Heart right ventricle (tissue), 16 donors: Measurements from ENCODE around the gene AMDHD2. TPM values are rescaled to one million over a fixed set of nuclear protein-coding genes. Genes with fewer than 3 reads are reported as not detected.
A peak's percentile ranks its signal among the peaks of the same experiment; 100 is the strongest.
"Not testable (repeated sequence)": the region's sequence is repeated elsewhere in the genome, so short reads cannot be mapped to it uniquely, and the experiment has no call there.

Source experiments
- ATAC-seq, 8 donors: fragments of 200-7000 bp; cut with Tn5 transposase; one replicate each; pipeline ENCODE4 v1.9.1; 2020; ENCODE audit warnings: mild to moderate bottlenecking in 8 of 8, moderate library complexity in 8 of 8, moderate number of reproducible peaks in 1 of 8
- DNase-seq, 2 donors: peaks; one replicate each; pipeline ENCODE4 v3.0.0-alpha.2; 2020
- H3K27ac ChIP-seq, 10 donors: fragments of 200-600 bp; sonication (generic) in 2 of 10; one replicate each; pipeline versions ENCODE4 v1.5.0 to v1.8.0; 2020 to 2022; ENCODE audit warnings: mild to moderate bottlenecking in 3 of 10
- H3K27me3 ChIP-seq, 7 donors: fragments of 200-600 bp; one replicate each; pipeline ENCODE4 v1.8.0; 2021 to 2022; ENCODE audit warnings: mild to moderate bottlenecking in 2 of 7
- H3K36me3 ChIP-seq, 9 donors: fragments of 200-600 bp; sonication (generic) in 1 of 9; one replicate each; pipeline versions ENCODE4 v1.5.0 to v1.8.0; 2020 to 2022; ENCODE audit warnings: mild to moderate bottlenecking in 2 of 9
- H3K4me1 ChIP-seq, 9 donors: fragments of 200-600 bp; sonication (generic) in 1 of 9; one replicate each; pipeline versions ENCODE4 v1.5.0 to v1.8.0; 2020 to 2022; ENCODE audit warnings: mild to moderate bottlenecking in 4 of 9
- H3K4me3 ChIP-seq, 10 donors: fragments of 200-600 bp; sonication (generic) in 2 of 10; one replicate each; pipeline versions ENCODE4 v1.5.0 to v1.8.0; 2020 to 2022; ENCODE audit warnings: mild to moderate bottlenecking in 7 of 10, moderate library complexity in 2 of 10
- H3K9me3 ChIP-seq, 11 donors: fragments of 200-600 bp in 10 of 11; sonication (generic) in 2 of 11; one replicate each; pipeline versions ENCODE4 v1.5.0 to v1.8.0; 2013 to 2022; ENCODE audit warnings: mild to moderate bottlenecking in 2 of 11, control low read depth in 1 of 11, moderate library complexity in 1 of 11
- WGBS, 2 donors: extraction: QIAGEN DNeasy Blood & Tissue Kit; methylation state at CpG; one replicate each; pipeline ENCODE4 v1.1.7; 2013; ENCODE audit warnings: inconsistent platforms in 1 of 2; 5-methylcytosine and 5-hydroxymethylcytosine counted together
- intact Hi-C, 10 donors: fragments of 100-400 bp; cut with DNase I; formaldehyde crosslinking; loops; one replicate each; pipeline versions ENCODE4 v1.11.1 to v1.14.2; 2022
- polyA plus RNA-seq, 2 donors: library from polyadenylated mRNA; stranded (reverse); fragments of 200-250 nt; gene quantifications; one replicate each; pipeline ENCODE4 v1.2.3, GENCODE V29; 2013
- total RNA-seq, 10 donors: library from RNA; stranded (reverse); fragmentation: NEBNext Ultra II Directional in 3 of 10; extraction: Animal tissue kit (Norgen Biotek cat#: 25700) in 3 of 10; gene quantifications; one replicate each; pipeline versions ENCODE4 v1.2.1 to v1.2.4, GENCODE V29; 2021 to 2023
- TF ChIP-seq, protein P1 (sequence below), 9 donors: fragments of 200-600 bp; sonication (generic) in 2 of 9; IDR thresholded peaks; one replicate each; pipeline versions ENCODE4 v1.5.0 to v1.8.0; 2021 to 2022; ENCODE audit warnings: antibody characterized with exemption in 9 of 9, mild to moderate bottlenecking in 5 of 9, moderate library complexity in 1 of 9
- donor health status: Arrhythmogenic right ventricular cardiomyopathy.
- donor health status: ischemic (EF 13 %, LVEDD 7.1; RV severe dilation, severe dysfunction).
- donor health status: healthy with polysubstance abuse.
- donor health status: DM: no; HTN: yes; CAD: no.
- donor health status: DM: no; HTN: no; CAD: no.
- donor health status: ischemic (EF 25% LVEDD 6.9; RV normal size, moderate dysfunction).
- donor health status: ischemic (EF 25% LVEDD 5.7; RV mildly dilated, moderate dysfunction).
- donor health status: healthy.
- donor health status: DM: yes; HTN: yes; CAD: no.
- donor health status: Ischemic cardiomyopathy.
- donor health status: ischemic (EF 35%, LVEDD 5.7; RV mildly dilated, moderate dysfunction).
- donor health status: nonischemic (EF 11% LVEDD 7.7; RV severe dilation, severe dysfunction).
- donor health status: DM: yes; HTN: yes; CAD: no.
- donor health status: PGD.
- donor health status: ischemic (EF 29% LVEDD 5.4; RV normal size, mild dysfunction).
- donor health status: nonischemic (EF 23%, LVEDD 6.1; RV moderate dilation, normal function).

The AMDHD2 gene
- total and polyA plus RNA-seq, 12 donors, result 7.1 to 20.8 (median 10.4) TPM

GRCh38 chr16:2531696-2532493, 11.7 kb downstream of the AMDHD2 start:
- Histone ChIP-seq H3K4me3 (peak overlapping the region; percentile 47 to 77 (median 66)), H3K4me1 (peaks cover 0 to 37% (median 17%) of the 10 kb centered on the region in 9 donors), H3K27ac (peak overlapping the region; percentile 55 to 94 (median 86)), H3K36me3 (peaks cover 0 to 36% (median 11%) of the 10 kb centered on the region in 9 donors), H3K9me3 (no peaks in the 10 kb centered on the region), H3K27me3 (no peaks in the 10 kb centered on the region)
- whole genome bisulfite sequencing, 2 donors, result 0 to 1% methylated on average over 59 to 83 of the region's 84 CpGs
- DNase-seq, result peak; percentile 98
- TF ChIP-seq, protein P1, sequence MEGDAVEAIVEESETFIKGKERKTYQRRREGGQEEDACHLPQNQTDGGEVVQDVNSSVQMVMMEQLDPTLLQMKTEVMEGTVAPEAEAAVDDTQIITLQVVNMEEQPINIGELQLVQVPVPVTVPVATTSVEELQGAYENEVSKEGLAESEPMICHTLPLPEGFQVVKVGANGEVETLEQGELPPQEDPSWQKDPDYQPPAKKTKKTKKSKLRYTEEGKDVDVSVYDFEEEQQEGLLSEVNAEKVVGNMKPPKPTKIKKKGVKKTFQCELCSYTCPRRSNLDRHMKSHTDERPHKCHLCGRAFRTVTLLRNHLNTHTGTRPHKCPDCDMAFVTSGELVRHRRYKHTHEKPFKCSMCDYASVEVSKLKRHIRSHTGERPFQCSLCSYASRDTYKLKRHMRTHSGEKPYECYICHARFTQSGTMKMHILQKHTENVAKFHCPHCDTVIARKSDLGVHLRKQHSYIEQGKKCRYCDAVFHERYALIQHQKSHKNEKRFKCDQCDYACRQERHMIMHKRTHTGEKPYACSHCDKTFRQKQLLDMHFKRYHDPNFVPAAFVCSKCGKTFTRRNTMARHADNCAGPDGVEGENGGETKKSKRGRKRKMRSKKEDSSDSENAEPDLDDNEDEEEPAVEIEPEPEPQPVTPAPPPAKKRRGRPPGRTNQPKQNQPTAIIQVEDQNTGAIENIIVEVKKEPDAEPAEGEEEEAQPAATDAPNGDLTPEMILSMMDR (IDR thresholded peaks at IDR 0.05), result no peak
- ATAC-seq, result peak; percentile 93 to 97 (median 96)
- intact Hi-C loops, result no loop called here

DNA sequence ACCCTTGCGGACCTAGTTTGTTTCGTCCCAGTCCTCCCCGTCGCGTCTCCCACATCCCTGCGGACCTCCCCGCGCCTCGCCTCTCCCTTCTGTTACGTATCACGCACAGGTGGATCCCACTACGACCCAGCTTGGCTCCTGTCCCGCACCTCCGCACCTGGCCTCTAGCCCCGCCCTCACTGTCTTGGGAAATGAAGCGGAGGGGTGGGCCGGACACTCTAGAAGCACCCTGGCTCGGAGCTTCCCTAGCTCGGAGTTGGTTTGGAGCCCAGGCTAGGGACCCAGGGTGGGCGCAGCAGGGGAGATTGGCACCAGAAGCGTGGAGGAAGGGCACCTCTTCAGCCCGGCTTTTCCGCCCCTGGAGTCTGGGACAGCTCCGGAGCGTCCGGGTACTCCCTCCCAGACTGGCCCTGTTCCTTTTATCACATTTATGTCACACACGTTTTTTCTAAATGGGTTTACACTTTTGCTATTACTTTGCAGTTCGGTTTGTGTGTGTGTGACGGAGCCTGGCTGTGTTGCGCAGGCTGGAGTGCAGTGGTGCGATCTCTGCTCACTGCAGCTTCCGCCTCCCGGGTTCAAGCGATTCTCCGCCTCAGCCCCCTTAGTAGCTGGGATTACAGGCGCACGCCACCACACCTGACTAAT, 12.4 kb downstream of the AMDHD2 start:
- Histone ChIP-seq H3K27me3 (no peaks in the 10 kb centered on the region), H3K36me3 (peaks cover 0 to 29% (median 11%) of the 10 kb centered on the region in 9 donors), H3K27ac (peak overlapping the region; percentile 55 to 94 (median 86)), H3K9me3 (no peaks in the 10 kb centered on the region), H3K4me3 (peak overlapping the region; percentile 47 to 77 (median 66)), H3K4me1 (peaks cover 0 to 40% (median 23%) of the 10 kb centered on the region in 9 donors)
- peak; percentile 2 to 24 (median 16) for ATAC-seq
- DNase-seq, result peak; percentile 59 to 63
- intact Hi-C loops, result no loop called here
- WGBS, 2 donors, result 2 to 3% methylated on average over 37 of the region's 37 CpGs
- TF ChIP-seq, protein P1 (IDR thresholded peaks at IDR 0.05), result no peak

DNA sequence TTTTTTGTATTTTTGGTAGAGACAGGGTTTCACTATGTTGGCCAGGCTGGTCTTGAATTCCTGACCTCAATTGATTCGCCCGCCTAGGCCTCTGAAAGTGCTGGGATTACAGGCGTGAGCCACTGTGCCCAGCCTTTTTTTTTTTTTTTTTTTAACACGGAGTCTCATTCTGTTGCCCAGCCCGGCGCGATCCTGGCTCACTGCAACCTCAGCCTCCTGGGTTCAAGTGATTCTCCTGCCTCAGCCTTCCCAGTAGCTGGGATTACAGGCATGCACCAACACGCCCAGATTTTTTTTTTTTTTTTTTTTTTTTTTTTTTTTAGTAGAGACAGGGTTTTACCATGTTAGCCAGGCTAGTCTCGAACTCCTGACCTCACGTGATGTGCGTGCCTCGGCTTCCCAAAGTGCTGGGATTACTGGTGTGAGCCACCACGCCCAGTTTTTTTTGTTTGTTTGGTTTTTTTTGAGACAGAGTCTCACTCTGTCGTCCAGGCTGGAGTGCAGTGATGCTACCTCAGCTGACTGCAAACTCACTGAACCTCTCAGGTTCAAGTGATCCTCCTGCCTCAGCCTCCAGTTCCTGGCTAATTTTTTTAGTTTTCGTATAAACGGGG, 13.1 kb downstream of the AMDHD2 start:
- H3K4me1 ChIP-seq, result peaks cover 0 to 40% (median 23%) of the 10 kb centered on the region in 9 donors
- DNase-seq, intact Hi-C loops, ATAC-seq, H3K27me3 ChIP-seq, H3K9me3 ChIP-seq: not testable (repeated sequence)
- H3K36me3 ChIP-seq, result peaks cover 0 to 23% (median 6%) of the 10 kb centered on the region in 9 donors
- peak overlapping the region in 9 of 10 donors; percentile 78 to 94 (median 88) for H3K27ac ChIP-seq
- peak overlapping the region; percentile 47 to 77 (median 66) for H3K4me3 ChIP-seq
- 38 to 40% methylated on average over 15 to 16 of the region's 16 CpGs for WGBS, 2 donors

DNA sequence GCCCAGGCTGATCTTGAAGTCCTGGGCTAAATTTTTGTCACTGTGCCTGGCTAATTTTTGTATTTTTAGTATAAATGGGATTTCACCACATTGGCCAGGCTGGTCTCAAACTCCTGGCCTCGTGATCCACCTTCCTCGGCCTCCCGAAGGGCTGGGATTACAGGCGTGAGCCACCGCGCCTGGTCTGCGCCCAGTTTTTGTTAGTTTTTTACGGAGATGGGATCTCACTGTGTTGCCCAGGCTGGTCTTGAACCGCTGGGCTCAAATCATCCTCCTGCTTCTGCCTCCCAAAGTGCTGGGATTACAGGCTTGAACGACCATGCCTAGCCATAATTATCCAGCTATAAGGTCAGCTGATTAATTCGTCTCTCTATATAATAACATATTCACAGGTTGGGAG, 13.7 kb downstream of the AMDHD2 start:
- WGBS, 2 donors, result 87 to 91% methylated on average over 11 of the region's 11 CpGs
- Histone ChIP-seq H3K36me3 (peaks cover 0 to 16% (median 5%) of the 10 kb centered on the region in 9 donors), H3K4me3 (no peak overlapping the region), H3K27me3 (no peaks in the 10 kb centered on the region), H3K4me1 (peaks cover 0 to 44% (median 27%) of the 10 kb centered on the region in 9 donors), H3K9me3 (no peaks in the 10 kb centered on the region), H3K27ac (no peak overlapping the region)
- no peak for ATAC-seq
- intact Hi-C loops, result no loop called here
- DNase-seq, result no peak
- TF ChIP-seq, protein P1 (IDR thresholded peaks at IDR 0.05), result no peak

- Histone ChIP-seq H3K36me3 (peaks cover 0 to 12% (median under 1%) of the 10 kb centered on the region in 9 donors), H3K4me1 (peaks cover 0 to 48% (median 31%) of the 10 kb centered on the region in 9 donors), H3K27ac (peak overlapping the region in 1 of 10 donors; percentile 94)
- intact Hi-C loops, DNase-seq, ATAC-seq, H3K27me3 ChIP-seq, H3K9me3 ChIP-seq, H3K4me3 ChIP-seq: not testable (repeated sequence)
- 90 to 91% methylated on average over 5 of the region's 5 CpGs for WGBS, 2 donors
Observed at GRCh38 chr16:2534335-2534734, 14.2 kb downstream of the AMDHD2 start.
